Endodermal cell (in vitro differentiated cells): ENCODE data around the gene PATE1. TPM values are rescaled to one million over a fixed set of nuclear protein-coding genes. Genes with fewer than 3 reads are reported as not detected.

ENCODE experiments used
- DNase-seq: peaks from one replicate; pipeline ENCODE4 v3.0.0-alpha.2; 2017
- H3K27ac ChIP-seq: 2 replicates; pipeline ENCODE4 v1.5.1; 2013; ENCODE audit warnings: mild to moderate bottlenecking, low read depth, low read length, moderate library complexity
- H3K27me3 ChIP-seq: 2 replicates; pipeline ENCODE4 v1.6.1; 2013; ENCODE audit warnings: mild to moderate bottlenecking, low read length, moderate library complexity; ENCODE audit not compliant: insufficient read depth, control insufficient read depth, poor library complexity, severe bottlenecking
- H3K36me3 ChIP-seq: 2 replicates; pipeline ENCODE4 v1.7.0; 2013; ENCODE audit warnings: mild to moderate bottlenecking, low read length, moderate library complexity; ENCODE audit not compliant: control insufficient read depth, insufficient read depth
- H3K4me1 ChIP-seq: one replicate; pipeline ENCODE4 v1.7.0; 2013; ENCODE audit warnings: low read length; ENCODE audit not compliant: control insufficient read depth, insufficient read depth
- H3K4me3 ChIP-seq: 2 replicates; pipeline ENCODE4 v1.5.1; 2013; ENCODE audit warnings: mild to moderate bottlenecking, low read length, moderate library complexity
- H3K9ac ChIP-seq: 2 replicates; pipeline ENCODE4 v1.6.1; 2013; ENCODE audit warnings: mild to moderate bottlenecking, low read length, moderate library complexity; ENCODE audit not compliant: poor library complexity, severe bottlenecking; ENCODE audit errors: extremely low read depth
- H3K9me3 ChIP-seq: 2 replicates; pipeline ENCODE4 v1.6.1; 2013; ENCODE audit warnings: mild to moderate bottlenecking, low read length, moderate library complexity; ENCODE audit not compliant: control insufficient read depth
- H3K27ac Mint-ChIP-seq: 2 replicates; pipeline ENCODE4 v1.8.0; 2020; ENCODE audit warnings: mixed read lengths
- H3K27me3 Mint-ChIP-seq: 2 replicates; pipeline ENCODE4 v1.8.0; 2021; ENCODE audit warnings: mild to moderate bottlenecking, mixed read lengths; ENCODE audit not compliant: insufficient read depth
- H3K36me3 Mint-ChIP-seq: 2 replicates; pipeline ENCODE4 v1.8.0; 2020; ENCODE audit warnings: low read depth, mixed read lengths
- H3K4me1 Mint-ChIP-seq: 2 replicates; pipeline ENCODE4 v1.8.0; 2020; ENCODE audit warnings: mixed read lengths
- H3K4me3 Mint-ChIP-seq: 2 replicates; pipeline ENCODE4 v1.8.0; 2020; ENCODE audit warnings: mild to moderate bottlenecking, moderate library complexity, mixed read lengths
- H3K9me3 Mint-ChIP-seq: 2 replicates; pipeline ENCODE4 v1.8.0; 2020; ENCODE audit warnings: mild to moderate bottlenecking, mixed read lengths
- WGBS, 2 experiments: methylation state at CpG; one replicate each; pipeline versions ENCODE4 v1.1.5 to v1.1.7; 2013; ENCODE audit warnings: missing lambda C conversion rate in 2 of 2, mixed read lengths in 1 of 2; ENCODE audit not compliant: insufficient coverage in 1 of 2, insufficient read length in 1 of 2; 5-methylcytosine and 5-hydroxymethylcytosine counted together
- total RNA-seq, 2 donors: library from RNA; stranded (reverse); fragmentation: NEBNext Ultra II Directional in 1 of 2; extraction: Animal tissue kit (Norgen Biotek cat#: 25700) in 1 of 2; gene quantifications; 2 replicates in 1 of 2; 3 replicates in 1 of 2; pipeline ENCODE4 v1.2.1, GENCODE V29; 2021
- TF ChIP-seq, protein P1 (sequence below): fragments of 200-600 bp; sonication (generic); conservative IDR thresholded peaks from 2 replicates; pipeline ENCODE4 v1.5.0; 2021; ENCODE audit warnings: antibody characterized with exemption, mild to moderate bottlenecking

PATE1 gene
- total RNA-seq, 2 donors from 2014 or later: not detected

DNA sequence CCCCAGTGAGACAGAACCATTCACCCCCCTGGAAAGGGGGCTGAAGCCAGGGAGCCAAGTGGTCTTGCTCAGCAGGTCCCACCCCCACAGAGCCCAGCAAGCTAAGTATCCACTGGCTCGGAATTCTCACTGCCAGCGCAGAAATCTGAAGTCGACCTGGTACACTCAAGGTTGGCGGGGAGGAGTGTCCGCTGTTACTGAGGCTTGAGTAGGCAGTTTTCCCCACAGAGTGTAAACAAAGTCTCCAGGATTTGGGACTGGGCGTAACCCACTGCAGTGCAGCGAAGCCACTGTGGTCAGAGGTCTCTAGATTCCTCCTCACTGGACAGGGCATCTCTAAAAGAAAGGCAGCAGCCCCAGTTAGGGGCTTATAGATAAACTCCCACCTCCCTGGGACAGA lies 10.0 kb downstream of the PATE1 start:
- no peak overlapping the region for H3K4me3 ChIP-seq
- no peak overlapping the region for H3K27ac ChIP-seq
- peaks cover 15% of the 10 kb centered on the region for H3K9me3 Mint-ChIP-seq
- no peaks in the 10 kb centered on the region for H3K9me3 ChIP-seq
- WGBS, 2 experiments: 91 to 95% methylated on average over 7 of the region's 7 CpGs
- no peaks in the 10 kb centered on the region for H3K4me1 ChIP-seq
- H3K27me3 ChIP-seq: peaks cover 12% of the 10 kb centered on the region
- H3K9ac ChIP-seq: no peak overlapping the region
- no peak overlapping the region for H3K4me3 Mint-ChIP-seq
- no peak overlapping the region for H3K27ac Mint-ChIP-seq
- no peak for DNase-seq
- TF ChIP-seq, protein P1, sequence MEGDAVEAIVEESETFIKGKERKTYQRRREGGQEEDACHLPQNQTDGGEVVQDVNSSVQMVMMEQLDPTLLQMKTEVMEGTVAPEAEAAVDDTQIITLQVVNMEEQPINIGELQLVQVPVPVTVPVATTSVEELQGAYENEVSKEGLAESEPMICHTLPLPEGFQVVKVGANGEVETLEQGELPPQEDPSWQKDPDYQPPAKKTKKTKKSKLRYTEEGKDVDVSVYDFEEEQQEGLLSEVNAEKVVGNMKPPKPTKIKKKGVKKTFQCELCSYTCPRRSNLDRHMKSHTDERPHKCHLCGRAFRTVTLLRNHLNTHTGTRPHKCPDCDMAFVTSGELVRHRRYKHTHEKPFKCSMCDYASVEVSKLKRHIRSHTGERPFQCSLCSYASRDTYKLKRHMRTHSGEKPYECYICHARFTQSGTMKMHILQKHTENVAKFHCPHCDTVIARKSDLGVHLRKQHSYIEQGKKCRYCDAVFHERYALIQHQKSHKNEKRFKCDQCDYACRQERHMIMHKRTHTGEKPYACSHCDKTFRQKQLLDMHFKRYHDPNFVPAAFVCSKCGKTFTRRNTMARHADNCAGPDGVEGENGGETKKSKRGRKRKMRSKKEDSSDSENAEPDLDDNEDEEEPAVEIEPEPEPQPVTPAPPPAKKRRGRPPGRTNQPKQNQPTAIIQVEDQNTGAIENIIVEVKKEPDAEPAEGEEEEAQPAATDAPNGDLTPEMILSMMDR: no peak
- H3K36me3 ChIP-seq: no peaks in the 10 kb centered on the region
- H3K4me1 Mint-ChIP-seq: no peaks in the 10 kb centered on the region
- no peaks in the 10 kb centered on the region for H3K36me3 Mint-ChIP-seq
- peaks cover 37% of the 10 kb centered on the region for H3K27me3 Mint-ChIP-seq

DNA sequence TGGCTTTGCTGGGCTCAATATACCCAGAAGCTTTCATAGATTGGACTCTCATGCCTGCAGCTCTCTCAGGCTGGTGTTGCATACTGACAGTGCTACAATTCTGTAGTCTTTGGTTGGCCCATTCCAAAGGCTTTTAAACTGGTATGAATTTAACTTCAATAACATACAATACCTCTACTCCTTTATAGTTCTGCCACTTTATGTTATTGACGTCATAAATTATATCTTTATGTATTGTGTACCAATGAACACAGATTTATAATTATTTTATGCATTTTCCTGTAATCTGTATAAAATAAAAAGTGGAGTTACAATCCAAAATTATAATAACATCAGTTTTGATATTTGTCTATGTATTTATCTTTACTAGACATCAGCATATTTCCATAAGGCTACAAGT lies 16.4 kb downstream of the PATE1 start:
- WGBS, 2 experiments: no CpG with 5 or more reads among the region's 1 CpG
- Histone ChIP-seq H3K4me3 (no peak overlapping the region), H3K9me3 (no peaks in the 10 kb centered on the region), H3K36me3 (no peaks in the 10 kb centered on the region), H3K9ac (no peak overlapping the region), H3K27me3 (no peaks in the 10 kb centered on the region), H3K27ac (no peak overlapping the region), H3K4me1 (peaks cover 7% of the 10 kb centered on the region)
- peaks cover 13% of the 10 kb centered on the region for H3K4me1 Mint-ChIP-seq
- H3K27ac Mint-ChIP-seq: no peak overlapping the region
- no peak for DNase-seq
- peaks cover 27% of the 10 kb centered on the region for H3K27me3 Mint-ChIP-seq
- H3K4me3 Mint-ChIP-seq: no peak overlapping the region
- H3K9me3 Mint-ChIP-seq: peaks cover 15% of the 10 kb centered on the region
- TF ChIP-seq, protein P1: no peak
- H3K36me3 Mint-ChIP-seq: no peaks in the 10 kb centered on the region

- Mint-ChIP-seq H3K4me1 (peaks cover 21% of the 10 kb centered on the region), H3K4me3 (no peak overlapping the region), H3K36me3 (no peaks in the 10 kb centered on the region), H3K27me3 (peaks cover 18% of the 10 kb centered on the region), H3K27ac (no peak overlapping the region), H3K9me3 (peaks cover 11% of the 10 kb centered on the region)
- Histone ChIP-seq H3K27ac (no peak overlapping the region), H3K9me3 (no peaks in the 10 kb centered on the region), H3K36me3 (no peaks in the 10 kb centered on the region), H3K4me3 (no peak overlapping the region), H3K27me3 (no peaks in the 10 kb centered on the region), H3K4me1 (peaks cover 9% of the 10 kb centered on the region), H3K9ac (no peak overlapping the region)
- DNase-seq: no peak
- WGBS, 2 experiments: 92% methylated on average over 2 of the region's 2 CpGs; no CpG with 5 or more reads in 1 of the 2 experiments
- TF ChIP-seq, protein P1: no peak
Observed at GRCh38 chr11:125763483-125763882, 17.4 kb downstream of the PATE1 start.
